ENCODE results near the gene CYP46A1.

GRCh38 chr14:99677231-99678140, 6.6 kb upstream of the CYP46A1 start:
- TF ChIP-seq EZH2 (IDR thresholded peaks at IDR 0.05; ENCODE audit: insufficient read depth, poor library complexity, severe bottlenecking), result no peak
- no peak for TF ChIP-seq EZH2phosphoT487 (IDR thresholded peaks at IDR 0.05; ENCODE audit: insufficient read depth, low read depth)

All from GM23248 (cell line).